Sigmoid colon (tissue), 7 donors: ENCODE results near the gene ADAM8. TPM values are rescaled to one million over a fixed set of nuclear protein-coding genes. Genes with fewer than 3 reads are reported as not detected.

ENCODE experiments used
- DNase-seq: peaks from one replicate; pipeline ENCODE4 v3.0.0-alpha.2; 2019
- H3K27ac ChIP-seq, 4 donors: fragments of 200-600 bp; sonication (generic); one replicate each; pipeline ENCODE4 v1.5.1; 2016 to 2019; ENCODE audit warnings: mild to moderate bottlenecking in 1 of 4
- H3K27me3 ChIP-seq, 3 donors: fragments of 200-600 bp; sonication (generic); one replicate each; pipeline ENCODE4 v1.5.1; 2019; ENCODE audit warnings: mild to moderate bottlenecking in 1 of 3
- H3K36me3 ChIP-seq, 4 donors: fragments of 200-600 bp; sonication (generic); one replicate each; pipeline ENCODE4 v1.5.1; 2016 to 2019
- H3K4me1 ChIP-seq, 4 donors: fragments of 200-600 bp; sonication (generic); one replicate each; pipeline ENCODE4 v1.5.1; 2017 to 2019
- H3K4me3 ChIP-seq, 4 donors: fragments of 200-600 bp; sonication (generic); one replicate each; pipeline ENCODE4 v1.5.1; 2017 to 2019; ENCODE audit warnings: mild to moderate bottlenecking in 2 of 4, moderate library complexity in 1 of 4
- H3K9me3 ChIP-seq, 4 donors: fragments of 200-600 bp in 3 of 4; sonication (generic) in 3 of 4; one replicate each; pipeline versions ENCODE4 v1.5.1 to v1.6.1; 2013 to 2019
- CTCF ChIP-seq, 4 experiments: fragments of 450-650 bp in 3 of 4; fragments of 200-600 bp in 1 of 4; IDR thresholded peaks; one replicate each; pipeline ENCODE4 v1.5.1; 2016 to 2019; ENCODE audit warnings: antibody characterized with exemption in 4 of 4, mild to moderate bottlenecking in 3 of 4, moderate library complexity in 2 of 4
- EP300 ChIP-seq, 4 donors: sonication (generic); formaldehyde crosslinking; IDR thresholded peaks; one replicate each; pipeline ENCODE4 v1.6.1; 2017; ENCODE audit warnings: antibody characterized with exemption in 4 of 4
- POLR2A ChIP-seq, 2 donors: fragments of 450-650 bp; IDR thresholded peaks; one replicate each; pipeline ENCODE4 v1.6.1; 2016; ENCODE audit warnings: antibody characterized with exemption in 2 of 2, mild to moderate bottlenecking in 2 of 2, moderate library complexity in 2 of 2
- POLR2AphosphoS5 ChIP-seq, 4 donors: sonication (generic); formaldehyde crosslinking; IDR thresholded peaks; one replicate each; pipeline ENCODE4 v1.6.1; 2017; ENCODE audit warnings: antibody characterized with exemption in 4 of 4
- WGBS, 2 donors: extraction: QIAGEN DNeasy Blood & Tissue Kit; methylation state at CpG; one replicate each; pipeline ENCODE4 v1.1.7; 2013; 5-methylcytosine and 5-hydroxymethylcytosine counted together
- intact Hi-C: fragments of 100-400 bp; cut with DNase I; formaldehyde crosslinking; loops from one replicate; pipeline ENCODE4 v1.15.1; 2023
- polyA plus RNA-seq, 3 donors: library from polyadenylated mRNA; stranded (reverse); fragments of 200-250 nt; gene quantifications; one replicate each; pipeline ENCODE4 v1.2.3, GENCODE V29; 2013
- total RNA-seq, 4 donors: library from RNA; depleted of rRNA; stranded (reverse); fragments of >200 nt; gene quantifications; one replicate each; pipeline ENCODE4 v1.1.0, GENCODE V29; 2016
- donor health status: healthy with polysubstance abuse.
- donor health status: Bipolar disorder and iron deficiency.
- donor health status: healthy.

ADAM8 gene
- total and polyA plus RNA-seq, 7 donors, result 0.36 to 8.9 (median 1.2) TPM

DNA sequence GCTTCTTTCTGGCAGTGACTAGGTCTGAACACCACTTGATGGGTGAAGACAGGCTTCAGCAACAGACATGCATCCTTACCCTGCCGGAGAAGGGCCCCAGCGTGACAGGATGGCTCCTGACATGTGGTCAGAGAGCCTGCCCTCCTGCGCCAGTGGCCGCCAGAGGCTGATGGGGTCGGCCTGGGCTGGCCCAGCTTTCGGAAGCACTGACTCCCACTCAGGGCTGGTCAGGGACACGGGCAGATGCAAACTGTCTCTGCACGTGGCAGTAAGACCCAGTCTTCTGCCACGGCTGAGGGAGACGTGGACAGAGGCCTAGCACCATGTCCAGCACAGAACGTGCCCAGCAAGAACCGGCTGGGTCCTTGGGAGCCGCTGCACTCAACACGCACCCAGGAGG, 21.8 kb upstream of the ADAM8 start:
- H3K27me3 ChIP-seq, result no peaks in the 10 kb centered on the region
- H3K4me3 ChIP-seq, result no peak overlapping the region
- H3K27ac ChIP-seq, result no peak overlapping the region
- H3K9me3 ChIP-seq, result no peaks in the 10 kb centered on the region
- no peak for DNase-seq
- WGBS, 2 donors, result 94 to 95% methylated on average over 14 of the region's 14 CpGs
- TF ChIP-seq CTCF (IDR thresholded peaks at IDR 0.05) (no peak), POLR2A (IDR thresholded peaks at IDR 0.05) (no peak)
- peaks cover 44 to 98% (median 80%) of the 10 kb centered on the region in 4 donors for H3K36me3 ChIP-seq
- intact Hi-C loops, result no loop called here
- peaks cover 0 to 4% (median under 1%) of the 10 kb centered on the region in 4 donors for H3K4me1 ChIP-seq

- H3K27me3 ChIP-seq, result no peaks in the 10 kb centered on the region
- H3K36me3 ChIP-seq, result peaks cover 52 to 100% (median 86%) of the 10 kb centered on the region in 4 donors
- intact Hi-C loops, result no loop called here
- no peak overlapping the region for H3K27ac ChIP-seq
- H3K4me3 ChIP-seq, result no peak overlapping the region
- TF ChIP-seq POLR2A (IDR thresholded peaks at IDR 0.05) (no peak), EP300 (IDR thresholded peaks at IDR 0.05) (no peak)
- no peaks in the 10 kb centered on the region for H3K4me1 ChIP-seq
- no peaks in the 10 kb centered on the region for H3K9me3 ChIP-seq
- WGBS, 2 donors, result 96 to 97% methylated on average over 10 of the region's 10 CpGs
- DNase-seq, result no peak
Observed at GRCh38 chr10:133297504-133297903, 20.8 kb upstream of the ADAM8 start.

GRCh38 chr10:133295426-133296320, 19.0 kb upstream of the ADAM8 start:
- no peak for DNase-seq
- intact Hi-C loops, result no loop called here
- TF ChIP-seq POLR2AphosphoS5 (IDR thresholded peaks at IDR 0.05), result no peak
- TF ChIP-seq POLR2A (IDR thresholded peaks at IDR 0.05), result no peak
- no peak for TF ChIP-seq CTCF (IDR thresholded peaks at IDR 0.05)
- TF ChIP-seq EP300 (IDR thresholded peaks at IDR 0.05), result no peak
- no peaks in the 10 kb centered on the region for H3K27me3 ChIP-seq
- H3K4me3 ChIP-seq, result no peak overlapping the region
- H3K27ac ChIP-seq, result no peak overlapping the region
- peaks cover 53 to 89% (median 77%) of the 10 kb centered on the region in 4 donors for H3K36me3 ChIP-seq
- no peaks in the 10 kb centered on the region for H3K4me1 ChIP-seq
- H3K9me3 ChIP-seq, result no peaks in the 10 kb centered on the region
- WGBS, 2 donors, result 94 to 96% methylated on average over 42 of the region's 42 CpGs

- DNase-seq, result no peak
- intact Hi-C loops, result no loop called here
- no peaks in the 10 kb centered on the region for H3K9me3 ChIP-seq
- H3K4me1 ChIP-seq, result no peaks in the 10 kb centered on the region
- TF ChIP-seq EP300 (IDR thresholded peaks at IDR 0.05), result no peak
- TF ChIP-seq POLR2AphosphoS5 (IDR thresholded peaks at IDR 0.05), result no peak
- TF ChIP-seq CTCF (IDR thresholded peaks at IDR 0.05), result no peak
- no peak for TF ChIP-seq POLR2A (IDR thresholded peaks at IDR 0.05)
- peaks cover 46 to 89% (median 77%) of the 10 kb centered on the region in 4 donors for H3K36me3 ChIP-seq
- no peaks in the 10 kb centered on the region for H3K27me3 ChIP-seq
- H3K4me3 ChIP-seq, result no peak overlapping the region
- WGBS, 2 donors, result 90 to 91% methylated on average over 15 of the region's 15 CpGs
- no peak overlapping the region for H3K27ac ChIP-seq
Observed at GRCh38 chr10:133294189-133294588, 17.5 kb upstream of the ADAM8 start.

- no peak for DNase-seq
- Histone ChIP-seq H3K4me1 (no peaks in the 10 kb centered on the region), H3K27ac (peak overlapping the region in 1 of 4 donors; percentile 24), H3K9me3 (no peaks in the 10 kb centered on the region), H3K36me3 (peaks cover 44 to 89% (median 77%) of the 10 kb centered on the region in 4 donors), H3K4me3 (no peak overlapping the region), H3K27me3 (no peaks in the 10 kb centered on the region)
- 91 to 92% methylated on average over 10 of the region's 10 CpGs for WGBS, 2 donors
- TF ChIP-seq CTCF (IDR thresholded peaks at IDR 0.05), result no peak
- TF ChIP-seq EP300 (IDR thresholded peaks at IDR 0.05), result no peak
- intact Hi-C loops, result no loop called here
Observed at GRCh38 chr10:133293810-133294119, 17.1 kb upstream of the ADAM8 start.
